HuH-7 (cell line): ENCODE results near the gene EDRF1.
A peak's percentile ranks its signal among the peaks of the same experiment; 100 is the strongest.

ENCODE experiments used
- DNase-seq: peaks from one replicate; pipeline ENCODE4 v3.0.0; 2011; ENCODE audit warnings: low spot score

EDRF1 gene

DNA sequence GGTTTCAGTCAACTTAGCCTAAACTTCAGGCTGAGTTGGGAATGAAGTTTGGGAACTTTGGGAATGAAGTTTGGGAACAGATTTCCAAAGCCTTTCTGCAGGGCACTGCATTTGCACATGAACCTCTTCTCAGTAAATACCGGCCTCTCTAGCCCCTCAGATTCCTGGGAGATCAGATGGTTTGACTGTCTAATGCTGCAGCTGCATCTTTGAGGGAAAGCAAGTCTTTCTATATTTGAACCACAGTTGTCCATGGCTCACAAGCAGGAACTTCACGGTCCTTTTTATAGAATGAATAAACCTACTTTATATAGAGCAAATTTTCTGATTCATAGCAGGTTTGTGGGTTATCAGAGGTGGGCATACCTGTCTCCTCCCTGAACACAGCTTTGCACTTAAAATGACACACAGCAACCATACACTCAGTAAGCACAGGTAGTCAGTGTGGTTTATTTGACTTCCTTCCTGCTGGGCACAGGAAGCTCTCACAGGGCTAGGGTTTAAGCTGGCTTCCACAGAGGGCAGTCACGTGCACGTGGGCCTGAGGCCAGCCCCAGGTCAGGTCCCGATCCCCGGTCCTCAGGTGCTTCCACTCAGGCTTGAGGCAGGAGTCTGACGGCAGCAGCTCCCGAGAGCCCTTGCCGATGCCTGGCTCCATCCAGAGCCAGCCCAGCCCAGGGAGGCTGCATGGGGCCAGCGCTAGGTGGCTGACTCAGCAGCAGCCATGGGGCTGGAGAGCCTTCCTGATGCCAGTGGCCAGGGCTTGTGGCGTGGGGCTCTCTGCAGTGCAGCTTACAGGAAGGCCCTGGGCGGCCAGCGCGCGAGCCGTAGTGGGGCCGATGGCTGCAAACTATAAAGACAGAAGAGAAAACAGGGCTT lies 68.9 kb downstream of the EDRF1 start:
- DNase-seq: no peak

DNA sequence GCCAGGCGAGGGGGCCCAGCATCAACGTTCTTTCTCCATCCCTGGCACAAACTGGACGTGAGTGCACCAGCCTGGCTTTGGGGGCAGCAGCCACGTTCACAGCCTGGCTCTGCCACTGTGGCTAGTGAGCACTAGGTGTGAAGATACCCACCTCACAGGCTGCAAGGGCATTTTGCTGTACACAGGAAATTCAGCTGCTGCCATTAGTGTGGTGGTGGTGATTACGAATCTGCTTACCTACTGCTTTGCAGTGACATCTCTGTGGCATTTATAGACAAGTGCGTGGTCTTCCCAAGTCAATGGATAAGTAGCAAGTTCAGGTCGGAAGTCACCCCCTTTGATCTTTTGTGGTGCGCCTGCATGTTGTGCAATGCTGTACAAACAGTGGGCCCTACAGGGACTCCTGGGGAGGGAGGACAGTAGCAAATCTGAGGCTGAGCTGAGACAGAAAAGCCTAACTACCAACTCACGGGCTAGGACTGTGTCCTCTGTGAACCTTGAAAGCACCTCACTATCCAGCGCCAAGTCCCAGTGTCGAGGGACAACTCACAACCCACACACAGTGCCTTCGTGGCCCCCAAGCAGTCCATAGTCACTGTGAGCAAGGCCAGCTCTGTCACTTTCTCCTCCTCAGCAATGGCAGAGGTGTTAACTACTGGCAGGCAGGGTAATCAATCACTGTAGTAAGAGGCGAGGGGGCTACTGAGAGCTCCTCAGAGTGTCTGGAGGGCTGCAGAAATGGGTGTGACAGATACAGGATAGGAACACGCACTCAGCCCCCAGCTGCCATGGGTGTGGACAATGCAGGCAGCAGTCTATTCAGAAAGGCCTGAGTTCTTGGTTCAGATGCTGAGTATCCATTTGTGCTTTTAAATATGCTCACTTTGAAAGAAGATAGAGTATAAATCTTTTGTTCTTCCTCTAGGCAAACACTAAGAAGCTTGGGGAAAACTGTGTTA lies 73.1 kb downstream of the EDRF1 start:
- peak; percentile 68 for DNase-seq

DNA sequence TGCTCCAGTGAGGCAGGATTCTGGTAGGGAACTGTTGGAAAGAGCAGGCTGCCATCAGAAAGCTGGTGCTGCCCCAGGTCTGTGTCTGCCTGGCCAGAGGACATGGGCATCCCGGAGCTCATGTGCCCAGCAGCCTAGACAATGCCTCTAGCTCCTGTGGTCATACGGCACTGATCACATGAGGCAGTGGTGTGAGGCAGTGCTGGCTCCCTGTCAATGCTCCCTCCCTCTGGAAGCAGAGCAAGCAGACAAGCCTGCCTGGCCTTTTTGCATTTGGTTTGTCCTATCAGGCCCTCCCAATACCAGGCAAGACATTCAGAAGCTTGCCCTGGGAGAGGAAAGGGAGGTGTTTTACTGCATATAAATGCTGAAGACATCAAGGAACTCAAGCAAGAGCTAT lies 75.6 kb downstream of the EDRF1 start:
- no peak for DNase-seq

DNA sequence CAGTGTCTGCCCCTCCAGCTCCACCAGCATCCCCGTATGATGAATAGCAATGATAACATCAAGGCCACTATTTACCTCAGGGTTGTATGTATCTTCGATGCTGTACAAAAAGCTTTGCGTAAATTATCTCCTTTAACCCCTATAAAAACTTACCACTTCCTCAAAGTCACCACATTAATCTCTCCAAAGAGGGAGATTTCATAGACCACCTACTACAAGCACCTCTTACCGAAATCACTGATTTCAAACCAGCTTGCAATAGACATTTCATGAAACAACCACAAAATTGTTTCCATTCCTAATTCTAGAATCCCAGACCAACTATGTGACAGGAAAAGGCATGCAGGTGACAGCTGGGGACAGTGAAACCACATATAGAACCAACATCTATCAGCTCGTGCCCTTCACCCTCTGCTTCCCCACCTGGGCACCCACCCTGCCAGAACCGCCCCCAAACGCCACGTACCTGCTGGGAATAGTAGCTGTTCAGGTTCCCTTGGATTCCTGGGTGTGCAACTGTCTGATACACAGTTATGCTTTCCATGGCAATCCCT lies 76.2 kb downstream of the EDRF1 start:
- DNase-seq: no peak

DNA sequence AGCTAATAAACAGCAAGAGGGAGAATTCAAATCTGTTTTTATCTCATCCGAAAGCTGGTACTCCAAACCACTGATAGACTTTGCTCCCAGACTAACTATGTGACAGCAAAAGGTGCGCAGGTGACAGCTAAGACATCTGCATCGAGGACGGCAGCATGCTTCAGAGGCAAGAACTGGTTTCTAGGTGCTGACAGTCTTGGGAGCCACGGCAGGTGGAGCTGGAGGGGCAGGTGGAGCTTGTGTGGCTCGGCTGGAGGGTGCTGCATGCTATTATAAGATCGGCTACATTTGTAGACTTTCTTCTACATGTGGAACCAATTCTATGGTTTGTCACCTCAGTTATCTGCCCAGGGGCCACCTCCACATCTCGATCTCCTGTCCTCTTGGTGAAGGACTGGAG lies 77.9 kb downstream of the EDRF1 start:
- no peak for DNase-seq

DNA sequence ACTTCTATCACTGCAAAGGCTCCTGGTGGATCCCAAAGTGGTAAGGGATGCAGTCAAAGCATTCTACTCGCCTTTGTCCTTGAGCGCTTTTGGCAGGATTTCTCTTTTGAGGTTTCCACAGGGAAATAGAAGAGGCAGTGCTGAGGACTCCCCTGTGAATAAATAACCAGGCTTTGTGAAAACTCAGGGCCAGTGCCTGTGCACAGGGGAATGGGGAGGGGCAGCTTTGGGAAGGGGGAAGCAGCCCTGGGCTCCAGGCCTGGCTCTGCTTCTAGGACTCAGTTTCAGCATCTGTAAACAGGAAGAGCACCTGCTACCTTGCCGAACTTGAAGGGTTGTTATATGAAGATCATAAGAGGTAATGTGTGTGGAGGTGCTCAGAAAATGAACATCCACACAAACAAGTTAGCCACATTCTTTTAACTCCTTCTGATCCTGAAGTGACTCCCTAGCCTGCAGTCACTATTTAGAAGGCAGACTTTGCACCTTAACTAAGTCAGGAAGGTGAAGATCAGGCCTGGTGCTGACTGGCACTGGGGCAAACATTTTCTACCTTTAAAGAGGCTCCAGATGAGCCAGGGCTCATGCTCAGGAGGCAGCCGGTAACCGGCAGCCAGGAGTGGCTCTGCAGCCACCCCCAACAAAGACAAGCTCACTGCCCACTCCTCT lies 78.6 kb downstream of the EDRF1 start:
- no peak for DNase-seq

DNA sequence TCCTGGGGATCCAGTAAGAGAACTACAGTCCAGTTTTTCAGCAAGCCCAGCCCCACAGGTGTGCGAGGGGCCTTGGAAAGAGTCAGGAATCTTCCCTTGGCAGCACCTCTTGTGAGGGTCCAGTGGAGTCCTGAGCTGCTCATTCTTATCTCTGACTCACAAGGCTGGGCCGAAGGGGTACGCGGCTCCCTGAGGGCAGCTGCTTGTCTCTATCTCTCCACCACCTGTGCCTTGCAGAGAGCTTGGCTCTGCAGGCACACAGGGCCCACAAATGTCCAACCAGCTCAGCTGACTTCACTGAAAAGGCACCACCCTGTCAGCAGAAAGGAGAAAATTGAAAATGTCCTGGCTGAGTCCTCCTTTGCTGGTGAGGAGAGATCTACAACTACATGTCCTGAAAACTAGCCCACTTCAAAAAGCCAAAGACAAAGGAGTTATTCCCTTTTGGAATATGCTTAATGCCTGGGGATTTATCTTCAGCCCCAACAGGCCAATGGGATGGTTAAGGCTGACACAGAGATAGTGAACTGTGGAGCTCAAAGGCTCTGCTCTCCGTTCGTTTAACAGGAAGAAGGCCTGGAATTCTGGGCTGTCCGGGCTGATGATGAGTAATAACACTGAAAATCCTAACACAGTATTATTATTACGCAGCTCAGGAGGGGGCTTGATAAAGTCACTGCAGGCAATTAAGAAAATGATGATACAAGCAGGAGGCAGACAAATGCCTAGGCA lies 80.1 kb downstream of the EDRF1 start:
- DNase-seq: no peak

DNA sequence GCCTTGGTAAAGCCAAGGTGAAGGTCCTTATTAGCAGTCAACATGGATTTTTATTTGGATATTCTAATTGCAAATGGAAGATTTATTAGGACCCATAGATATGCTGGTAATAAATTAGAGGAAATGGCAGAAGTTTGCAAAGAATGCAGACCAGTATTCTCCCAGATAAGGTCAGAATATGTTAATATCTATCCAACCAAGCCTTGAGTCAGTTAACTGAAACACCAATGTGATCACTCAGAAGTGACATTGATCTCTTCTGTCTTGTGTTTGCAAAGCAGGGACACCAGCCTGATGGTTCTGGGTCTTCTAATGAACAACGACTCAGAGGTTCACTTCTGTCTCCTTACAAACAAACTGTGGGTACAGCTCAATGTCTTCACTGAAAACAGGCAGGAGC lies 82.1 kb downstream of the EDRF1 start:
- DNase-seq: no peak

DNA sequence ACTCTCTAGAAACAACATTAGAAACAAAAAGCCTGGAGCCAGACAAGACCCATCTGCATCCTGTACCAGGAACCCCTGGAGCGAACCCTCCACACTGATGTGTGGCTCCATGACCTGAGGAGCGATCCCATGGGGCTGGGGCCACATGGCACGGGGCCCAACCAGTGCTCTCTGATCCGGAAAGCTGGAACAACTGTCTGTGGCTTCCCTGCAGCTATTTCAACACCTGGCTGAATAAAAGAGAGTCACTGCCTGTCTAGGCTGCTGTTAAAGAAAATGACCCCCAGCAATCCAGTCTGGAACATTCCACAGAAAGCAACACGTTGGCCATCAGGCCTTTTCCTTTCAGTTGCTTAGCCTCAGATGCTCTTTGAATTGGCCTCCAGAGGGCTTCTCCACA lies 82.6 kb downstream of the EDRF1 start:
- DNase-seq: no peak

DNA sequence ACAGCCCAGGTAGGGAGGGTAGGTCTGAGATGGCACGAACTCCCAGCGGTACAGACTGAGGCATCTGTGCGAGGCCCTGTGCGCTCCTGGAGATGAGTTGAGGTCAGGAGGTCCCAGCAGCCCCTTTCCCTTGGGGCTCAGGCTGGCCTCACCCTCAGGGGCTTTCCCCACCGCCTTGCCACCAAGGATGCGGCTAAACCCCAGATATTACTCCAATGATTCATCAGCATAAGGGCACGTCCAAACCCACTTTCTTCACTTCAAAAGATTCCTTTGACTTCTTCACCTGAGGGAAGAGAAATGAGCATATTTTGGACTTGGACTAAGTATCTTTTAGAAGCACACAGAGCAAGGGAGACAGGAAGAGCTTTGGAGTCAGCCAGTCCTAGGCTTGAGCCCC lies 83.2 kb downstream of the EDRF1 start:
- DNase-seq: no peak

DNA sequence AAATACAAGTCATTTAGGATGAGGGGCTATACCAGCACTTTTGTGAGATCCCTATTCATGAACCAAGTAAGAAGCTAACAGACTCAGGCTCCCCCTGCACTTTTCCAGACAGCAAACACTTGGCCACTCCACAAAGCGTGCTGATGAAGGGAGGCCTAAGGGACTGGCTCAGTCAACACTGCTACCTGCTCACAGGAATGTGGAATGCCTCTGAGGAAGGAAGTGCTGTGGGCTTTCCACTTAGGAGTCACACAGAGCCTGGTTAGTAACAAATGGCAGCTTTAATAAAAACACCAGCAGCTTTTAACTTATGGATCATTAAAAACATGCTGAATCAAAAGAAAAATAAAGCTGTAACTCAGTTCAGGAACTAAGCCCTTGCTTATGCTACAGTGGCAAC lies 88.5 kb downstream of the EDRF1 start:
- no peak for DNase-seq

DNA sequence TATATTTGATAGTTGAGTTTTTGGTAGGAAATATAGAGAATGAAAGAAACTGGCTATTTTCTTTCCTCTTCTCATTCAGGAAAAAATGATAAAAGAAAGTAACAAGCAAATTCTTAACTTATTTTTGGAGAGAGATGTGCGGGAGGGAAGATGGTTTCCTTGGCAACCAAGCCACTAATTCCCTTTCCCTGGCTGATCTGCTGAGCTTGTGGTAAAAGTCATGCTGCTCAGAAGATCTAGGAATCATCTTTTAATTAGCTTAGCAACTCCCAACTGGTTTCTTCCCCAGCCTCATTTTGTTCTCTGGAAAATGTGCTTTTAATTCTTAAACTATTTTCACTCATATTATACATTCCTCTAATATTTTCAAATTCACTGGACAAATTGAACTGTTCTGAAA lies 91.7 kb downstream of the EDRF1 start:
- DNase-seq: no peak

DNA sequence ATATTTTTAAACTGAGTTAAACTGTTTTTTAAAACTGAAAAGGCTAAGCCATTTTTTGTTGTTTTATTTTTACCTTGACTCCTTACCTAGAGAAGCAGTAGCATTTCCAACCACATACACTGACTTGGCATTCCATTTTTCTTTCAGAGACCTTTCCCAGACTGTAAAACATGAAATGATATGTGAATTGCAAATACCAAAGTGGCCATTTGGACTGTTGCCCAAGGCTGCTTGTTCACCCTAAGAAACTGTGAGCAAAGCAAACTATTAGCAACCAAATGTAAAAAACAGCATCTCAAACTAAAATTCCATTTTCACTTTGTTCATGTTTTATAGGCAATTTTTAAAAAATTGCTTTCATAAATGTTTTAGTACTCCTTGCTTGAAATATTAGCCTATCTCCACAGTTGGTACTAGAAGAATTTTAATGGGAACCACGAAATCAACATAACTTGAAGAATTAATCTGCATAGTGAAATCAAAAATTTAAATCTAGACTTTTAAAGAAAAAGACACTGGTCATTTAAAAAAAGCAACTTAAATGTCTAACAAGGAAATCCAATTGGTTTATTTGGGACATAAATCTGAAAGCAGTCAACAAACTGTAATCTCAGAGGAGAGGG lies 92.7 kb downstream of the EDRF1 start:
- DNase-seq: no peak
